Measurements from ENCODE around the gene CMPK1. TPM values are rescaled to one million over a fixed set of nuclear protein-coding genes. Genes with fewer than 3 reads are reported as not detected.

CMPK1 gene
- total and polyA plus RNA-seq, 2 of the 4 experiments (the other 2 are of a cell fraction) = 23.1 to 31.9 TPM

- Histone ChIP-seq H4K5ac (ENCODE audit: low read depth, low read length) (no peak overlapping the region), H3K14ac (replicated peaks; ENCODE audit: low read depth, low read length) (no peak overlapping the region), H4K20me1 (ENCODE audit: insufficient read depth, low read length) (peaks cover 2% of the 10 kb centered on the region; the same call in 1 of the 2 replicates), H3K56ac (ENCODE audit: extremely low read depth, insufficient read depth, low read length) (no peak overlapping the region), H2BK20ac (ENCODE audit: low read depth, low read length) (no peak overlapping the region), H3K27ac (ENCODE audit: insufficient read depth, low read length) (no peak overlapping the region), H3K9me1 (ENCODE audit: insufficient read depth, low read length) (no peaks in the 10 kb centered on the region), H2AFZ (replicated peaks; ENCODE audit: low read length, poor library complexity) (peak overlapping the region; percentile 82), H3K36me3 (ENCODE audit: control insufficient read depth, insufficient read depth, low read length) (no peaks in the 10 kb centered on the region), H3K4me1 (ENCODE audit: control insufficient read depth, insufficient read depth, low read length) (peaks cover 3% of the 10 kb centered on the region), H2BK15ac (ENCODE audit: low read depth, low read length) (no peak overlapping the region), H2AK5ac (ENCODE audit: low read depth, low read length) (no peak overlapping the region), H4K8ac (ENCODE audit: low read depth in 2 of 2, low read length in 2 of 2) (no peak overlapping the region), H3K4me2 (ENCODE audit: low read depth, low read length) (peak overlapping the region; percentile 70; the same call in 1 of the 2 replicates), H3K4me3 (ENCODE audit: insufficient read depth, low read depth, low read length) (peak overlapping the region; percentile 48), H2BK120ac (ENCODE audit: low read depth, low read length) (no peak overlapping the region), H3K27me3 (ENCODE audit: control insufficient read depth, insufficient read depth, low read length) (peaks cover 47% of the 10 kb centered on the region), H4K91ac (ENCODE audit: insufficient read depth, low read depth, low read length) (no peak overlapping the region), H3K9ac (ENCODE audit: low read depth, low read length) (no peak overlapping the region), H3K23ac (ENCODE audit: low read depth, low read length) (no peak overlapping the region), H2BK5ac (ENCODE audit: low read depth, low read length, poor library complexity, severe bottlenecking) (no peak overlapping the region), H2AK9ac (replicated peaks; ENCODE audit: low read depth, low read length, poor library complexity) (no peak overlapping the region), H3K79me1 (ENCODE audit: low read depth in 1 of 2, low read length in 2 of 2) (no peaks in the 10 kb centered on the region), H3K4ac (ENCODE audit: low read depth, low read length) (no peak overlapping the region), H3K9me3 (ENCODE audit: control insufficient read depth, insufficient read depth, low read length) (no peaks in the 10 kb centered on the region), H3K18ac (ENCODE audit: low read depth, low read length) (no peak overlapping the region)
- intact Hi-C loops (cut with micrococcal nuclease) = no loop called here
- no TSS peak for BruUV-seq (replicated peaks)
- DNase-seq = no peak
- WGBS, 2 experiments (ENCODE audit: extremely low coverage in 2 of 2, insufficient read length in 1 of 2) = 5% methylated on average over 61 of the region's 134 CpGs; no CpG with 5 or more reads in 1 of the 2 experiments
- POLR2A ChIA-PET (ENCODE audit: unreplicated experiment) = no interaction called here
- dilution Hi-C loops (cut with HindIII; ENCODE audit: low sequenced_read_pairs, unreplicated experiment) = no loop called here
- peak; percentile 60 for ATAC-seq (ENCODE audit: low read depth)
- in situ Hi-C loops (cut with MboI; ENCODE audit: low sequenced_read_pairs) = no loop called here
- CTCF ChIA-PET = no interaction called here
- no peak for TF ChIP-seq ELK1 (IDR thresholded peaks at IDR 0.05; ENCODE audit: borderline replicate concordance, low read depth, low read length)
- no peak for TF ChIP-seq CTCF (conservative IDR thresholded peaks at IDR 0.05; ENCODE audit: low read depth, low read length)
- TF ChIP-seq BHLHE40 (IDR thresholded peaks at IDR 0.05; ENCODE audit: low read depth, low read length) = no peak
- TF ChIP-seq MXI1 (IDR thresholded peaks at IDR 0.05; ENCODE audit: borderline replicate concordance, low read depth, low read length) = no peak
- TF ChIP-seq RFX5 (IDR thresholded peaks at IDR 0.05; ENCODE audit: low read depth, low read length) = no peak
- no peak for TF ChIP-seq SMC3 (IDR thresholded peaks at IDR 0.05; ENCODE audit: low read depth, low read length)
- no peak for TF ChIP-seq MAZ (IDR thresholded peaks at IDR 0.05; ENCODE audit: borderline replicate concordance, low read depth, low read length)
- no peak for TF ChIP-seq FOS (IDR thresholded peaks at IDR 0.05; ENCODE audit: low read depth, low read length)
- no peak for TF ChIP-seq NFE2L2 (IDR thresholded peaks at IDR 0.05; ENCODE audit: low read depth, low read length)
- TF ChIP-seq RAD21 (IDR thresholded peaks at IDR 0.05; ENCODE audit: low read length) = no peak
- TF ChIP-seq CHD1 (IDR thresholded peaks at IDR 0.05; ENCODE audit: low read depth, low read length) = no peak
- TF ChIP-seq CEBPB (IDR thresholded peaks at IDR 0.05; ENCODE audit: low read depth, low read length) = no peak
- no peak for TF ChIP-seq MAFK (IDR thresholded peaks at IDR 0.05; ENCODE audit: low read depth, low read length)
- TF ChIP-seq, protein P1, sequence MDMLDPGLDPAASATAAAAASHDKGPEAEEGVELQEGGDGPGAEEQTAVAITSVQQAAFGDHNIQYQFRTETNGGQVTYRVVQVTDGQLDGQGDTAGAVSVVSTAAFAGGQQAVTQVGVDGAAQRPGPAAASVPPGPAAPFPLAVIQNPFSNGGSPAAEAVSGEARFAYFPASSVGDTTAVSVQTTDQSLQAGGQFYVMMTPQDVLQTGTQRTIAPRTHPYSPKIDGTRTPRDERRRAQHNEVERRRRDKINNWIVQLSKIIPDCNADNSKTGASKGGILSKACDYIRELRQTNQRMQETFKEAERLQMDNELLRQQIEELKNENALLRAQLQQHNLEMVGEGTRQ (IDR thresholded peaks at IDR 0.05; ENCODE audit: low read depth, low read length) = no peak
- TF ChIP-seq POLR2A (IDR thresholded peaks at IDR 0.05; ENCODE audit: low read depth, low read length) = no peak
Observed at GRCh38 chr1:47416319-47417169, 83.0 kb downstream of the CMPK1 start.
